ENCODE measurements around the gene NDFIP2. TPM values are rescaled to one million over a fixed set of nuclear protein-coding genes. Genes with fewer than 3 reads are reported as not detected.

The NDFIP2 gene
- total and polyA plus RNA-seq, 10 of the 15 experiments (the other 5 are each of a cell fraction or from before 2014, with no cell fraction given), result 17.9 to 57.2 (median 30.6) TPM

DNA sequence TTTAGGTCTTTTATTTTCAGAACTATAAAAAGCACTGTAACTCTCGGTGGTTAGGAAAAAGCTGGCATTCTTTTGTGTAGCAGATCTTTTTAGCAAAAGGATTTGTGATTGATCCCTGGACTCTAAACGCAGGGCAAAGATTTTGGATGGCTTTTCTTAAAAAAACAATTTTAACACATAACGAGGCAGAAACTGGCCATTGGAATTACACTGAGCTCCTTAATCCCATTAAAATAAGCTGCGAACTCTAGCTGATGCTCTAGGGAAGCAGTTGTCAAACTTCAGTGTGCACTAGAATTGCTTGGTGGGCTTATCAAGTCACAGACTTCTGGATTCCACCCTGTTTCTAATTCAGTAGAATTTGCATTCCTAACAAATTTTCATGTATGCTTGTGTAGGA is 33.8 kb upstream of the NDFIP2 start (continued):
- TF ChIP-seq, protein P1, sequence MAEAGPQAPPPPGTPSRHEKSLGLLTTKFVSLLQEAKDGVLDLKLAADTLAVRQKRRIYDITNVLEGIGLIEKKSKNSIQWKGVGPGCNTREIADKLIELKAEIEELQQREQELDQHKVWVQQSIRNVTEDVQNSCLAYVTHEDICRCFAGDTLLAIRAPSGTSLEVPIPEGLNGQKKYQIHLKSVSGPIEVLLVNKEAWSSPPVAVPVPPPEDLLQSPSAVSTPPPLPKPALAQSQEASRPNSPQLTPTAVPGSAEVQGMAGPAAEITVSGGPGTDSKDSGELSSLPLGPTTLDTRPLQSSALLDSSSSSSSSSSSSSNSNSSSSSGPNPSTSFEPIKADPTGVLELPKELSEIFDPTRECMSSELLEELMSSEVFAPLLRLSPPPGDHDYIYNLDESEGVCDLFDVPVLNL (IDR thresholded peaks at IDR 0.05; ENCODE audit: low read depth, low read length), result no peak
- TF ChIP-seq EP300 (IDR thresholded peaks at IDR 0.05; ENCODE audit: borderline replicate concordance in 1 of 2, control insufficient read depth in 1 of 2, low read depth in 2 of 2, low read length in 2 of 2), result no peak
- TF ChIP-seq PML (IDR thresholded peaks at IDR 0.05; ENCODE audit: low read length), result no peak
- no peak for TF ChIP-seq MYB (IDR thresholded peaks at IDR 0.05; ENCODE audit: borderline replicate concordance, low read depth, low read length)

DNA sequence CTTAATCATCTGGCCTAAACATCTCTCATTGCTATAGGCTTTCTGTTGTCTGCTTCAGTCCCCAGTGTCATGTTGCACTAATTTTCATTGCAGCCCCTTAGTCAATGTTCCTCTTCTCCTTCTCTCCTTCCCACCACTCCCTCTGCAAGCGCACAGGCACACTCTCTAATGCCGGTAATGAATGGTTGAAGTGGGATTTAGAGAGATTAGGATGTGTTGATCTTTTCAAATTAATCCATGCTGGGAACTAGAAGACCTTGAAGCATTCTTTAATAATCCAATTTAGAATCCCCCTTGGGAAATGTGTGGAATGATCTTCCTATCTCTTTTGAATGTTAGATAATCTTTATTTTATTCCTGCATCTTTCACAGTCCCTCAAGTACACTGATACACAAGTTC is 33.2 kb upstream of the NDFIP2 start:
- Histone ChIP-seq H3K9ac (ENCODE audit: control insufficient read depth, insufficient read depth, low read length) (no peak overlapping the region), H3K27ac (ENCODE audit: control insufficient read depth, insufficient read depth) (no peak overlapping the region), H3K36me3 (ENCODE audit: control insufficient read depth in 2 of 2, insufficient read depth in 2 of 2, low read length in 1 of 2) (no peaks in the 10 kb centered on the region), H3K27me3 (replicated peaks in 1 of 2; ENCODE audit: control insufficient read depth in 2 of 2, insufficient read depth in 2 of 2, low read length in 1 of 2) (no peaks in the 10 kb centered on the region), H3K79me2 (ENCODE audit: control insufficient read depth, insufficient read depth, low read length) (no peaks in the 10 kb centered on the region), H2AFZ (ENCODE audit: control insufficient read depth, low read depth, low read length) (no peak overlapping the region), H3K4me1 (ENCODE audit: control insufficient read depth, insufficient read depth, low read length) (peaks cover 10% of the 10 kb centered on the region; the same call in 1 of the 2 replicates), H4K20me1 (ENCODE audit: control insufficient read depth, insufficient read depth) (no peaks in the 10 kb centered on the region), H3K4me2 (ENCODE audit: control insufficient read depth, insufficient read depth) (no peak overlapping the region), H3K9me3 (replicated peaks; ENCODE audit: control insufficient read depth, insufficient read depth, low read length) (no peaks in the 10 kb centered on the region), H3K4me3 (no peak overlapping the region)
- in situ Hi-C loops (cut with MboI), result no loop called here
- FAIRE-seq, result no peak
- SMC1A ChIA-PET (ENCODE audit: uncharacterized antibody, unreplicated experiment), result interaction anchor here (1.0 to 1.5 kb wide), 3 partner anchors 9 to 30 kb away, joined by 3 to 5 read pairs (median 3); no protein-coding TSS in a partner anchor
- no TSS peak for BruUV-seq (replicated peaks)
- CTCF ChIA-PET, result no interaction called here
- RAD21 ChIA-PET (ENCODE audit: unreplicated experiment), result no interaction called here
- intact Hi-C loops (cut with micrococcal nuclease; ENCODE audit: unreplicated experiment), result no loop called here
- no peak for ATAC-seq
- POLR2A ChIA-PET, result no interaction called here
- DNase-seq (ENCODE audit: low read depth, low spot score), result no peak
- WGBS (ENCODE audit: insufficient coverage, insufficient replicate concordance, low lambda C conversion rate, missing lambda C conversion rate), result 100% methylated on average over 2 of the region's 2 CpGs
- TF ChIP-seq FOXK2 (IDR thresholded peaks at IDR 0.05) (no peak), KAT2A (conservative IDR thresholded peaks at IDR 0.05; ENCODE audit: control insufficient read depth, low read depth, low read length) (no peak), SPI1 (IDR thresholded peaks at IDR 0.05; ENCODE audit: borderline replicate concordance, insufficient read depth, low read depth, low read length) (no peak), NR2F1 (conservative IDR thresholded peaks at IDR 0.05) (no peak), SMC3 (IDR thresholded peaks at IDR 0.05; ENCODE audit: borderline replicate concordance, low read length) (no peak), IRF4 (IDR thresholded peaks at IDR 0.05; ENCODE audit: low read depth, low read length) (no peak), EZH2 (IDR thresholded peaks at IDR 0.05; ENCODE audit: borderline replicate concordance, control insufficient read depth, low read depth, low read length) (no peak), YY1 (IDR thresholded peaks at IDR 0.05; ENCODE audit: low read depth, low read length) (no peak), HDAC2 (IDR thresholded peaks at IDR 0.05) (no peak)
- TF ChIP-seq, protein P2, sequence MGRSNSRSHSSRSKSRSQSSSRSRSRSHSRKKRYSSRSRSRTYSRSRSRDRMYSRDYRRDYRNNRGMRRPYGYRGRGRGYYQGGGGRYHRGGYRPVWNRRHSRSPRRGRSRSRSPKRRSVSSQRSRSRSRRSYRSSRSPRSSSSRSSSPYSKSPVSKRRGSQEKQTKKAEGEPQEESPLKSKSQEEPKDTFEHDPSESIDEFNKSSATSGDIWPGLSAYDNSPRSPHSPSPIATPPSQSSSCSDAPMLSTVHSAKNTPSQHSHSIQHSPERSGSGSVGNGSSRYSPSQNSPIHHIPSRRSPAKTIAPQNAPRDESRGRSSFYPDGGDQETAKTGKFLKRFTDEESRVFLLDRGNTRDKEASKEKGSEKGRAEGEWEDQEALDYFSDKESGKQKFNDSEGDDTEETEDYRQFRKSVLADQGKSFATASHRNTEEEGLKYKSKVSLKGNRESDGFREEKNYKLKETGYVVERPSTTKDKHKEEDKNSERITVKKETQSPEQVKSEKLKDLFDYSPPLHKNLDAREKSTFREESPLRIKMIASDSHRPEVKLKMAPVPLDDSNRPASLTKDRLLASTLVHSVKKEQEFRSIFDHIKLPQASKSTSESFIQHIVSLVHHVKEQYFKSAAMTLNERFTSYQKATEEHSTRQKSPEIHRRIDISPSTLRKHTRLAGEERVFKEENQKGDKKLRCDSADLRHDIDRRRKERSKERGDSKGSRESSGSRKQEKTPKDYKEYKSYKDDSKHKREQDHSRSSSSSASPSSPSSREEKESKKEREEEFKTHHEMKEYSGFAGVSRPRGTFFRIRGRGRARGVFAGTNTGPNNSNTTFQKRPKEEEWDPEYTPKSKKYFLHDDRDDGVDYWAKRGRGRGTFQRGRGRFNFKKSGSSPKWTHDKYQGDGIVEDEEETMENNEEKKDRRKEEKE (IDR thresholded peaks at IDR 0.05), result no peak
- TF ChIP-seq, protein P3, sequence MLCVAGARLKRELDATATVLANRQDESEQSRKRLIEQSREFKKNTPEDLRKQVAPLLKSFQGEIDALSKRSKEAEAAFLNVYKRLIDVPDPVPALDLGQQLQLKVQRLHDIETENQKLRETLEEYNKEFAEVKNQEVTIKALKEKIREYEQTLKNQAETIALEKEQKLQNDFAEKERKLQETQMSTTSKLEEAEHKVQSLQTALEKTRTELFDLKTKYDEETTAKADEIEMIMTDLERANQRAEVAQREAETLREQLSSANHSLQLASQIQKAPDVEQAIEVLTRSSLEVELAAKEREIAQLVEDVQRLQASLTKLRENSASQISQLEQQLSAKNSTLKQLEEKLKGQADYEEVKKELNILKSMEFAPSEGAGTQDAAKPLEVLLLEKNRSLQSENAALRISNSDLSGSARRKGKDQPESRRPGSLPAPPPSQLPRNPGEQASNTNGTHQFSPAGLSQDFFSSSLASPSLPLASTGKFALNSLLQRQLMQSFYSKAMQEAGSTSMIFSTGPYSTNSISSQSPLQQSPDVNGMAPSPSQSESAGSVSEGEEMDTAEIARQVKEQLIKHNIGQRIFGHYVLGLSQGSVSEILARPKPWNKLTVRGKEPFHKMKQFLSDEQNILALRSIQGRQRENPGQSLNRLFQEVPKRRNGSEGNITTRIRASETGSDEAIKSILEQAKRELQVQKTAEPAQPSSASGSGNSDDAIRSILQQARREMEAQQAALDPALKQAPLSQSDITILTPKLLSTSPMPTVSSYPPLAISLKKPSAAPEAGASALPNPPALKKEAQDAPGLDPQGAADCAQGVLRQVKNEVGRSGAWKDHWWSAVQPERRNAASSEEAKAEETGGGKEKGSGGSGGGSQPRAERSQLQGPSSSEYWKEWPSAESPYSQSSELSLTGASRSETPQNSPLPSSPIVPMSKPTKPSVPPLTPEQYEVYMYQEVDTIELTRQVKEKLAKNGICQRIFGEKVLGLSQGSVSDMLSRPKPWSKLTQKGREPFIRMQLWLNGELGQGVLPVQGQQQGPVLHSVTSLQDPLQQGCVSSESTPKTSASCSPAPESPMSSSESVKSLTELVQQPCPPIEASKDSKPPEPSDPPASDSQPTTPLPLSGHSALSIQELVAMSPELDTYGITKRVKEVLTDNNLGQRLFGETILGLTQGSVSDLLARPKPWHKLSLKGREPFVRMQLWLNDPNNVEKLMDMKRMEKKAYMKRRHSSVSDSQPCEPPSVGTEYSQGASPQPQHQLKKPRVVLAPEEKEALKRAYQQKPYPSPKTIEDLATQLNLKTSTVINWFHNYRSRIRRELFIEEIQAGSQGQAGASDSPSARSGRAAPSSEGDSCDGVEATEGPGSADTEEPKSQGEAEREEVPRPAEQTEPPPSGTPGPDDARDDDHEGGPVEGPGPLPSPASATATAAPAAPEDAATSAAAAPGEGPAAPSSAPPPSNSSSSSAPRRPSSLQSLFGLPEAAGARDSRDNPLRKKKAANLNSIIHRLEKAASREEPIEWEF (IDR thresholded peaks at IDR 0.05; ENCODE audit: insufficient replicate concordance, low read depth, low read length), result no peak
